WTC11 (cell line): Measurements from ENCODE around the gene PRRX1. TPM values are rescaled to one million over a fixed set of nuclear protein-coding genes. Genes with fewer than 3 reads are reported as not detected.

Source experiments
- ATAC-seq: fragments of 200-7000 bp; cut with Tn5 transposase; 2 replicates; pipeline ENCODE4 v1.10.0; 2021; ENCODE audit warnings: mild to moderate bottlenecking, moderate library complexity
- CTCF ChIA-PET: fragments of 300-600 bp; sonication (Branson Sonifier 250); formaldehyde crosslinking; loops from one replicate; lab custom pipeline; 2021; ENCODE audit warnings: antibody characterized with exemption; lab: Charles Lee
- POLR2A ChIA-PET: fragments of 350-600 bp; sonication (Branson Sonifier 250); formaldehyde crosslinking; loops from one replicate; lab custom pipeline; 2021; ENCODE audit warnings: antibody characterized with exemption; lab: Charles Lee
- DNase-seq: peaks from one replicate; pipeline ENCODE4 v3.0.0; 2021; ENCODE audit warnings: low spot score
- H3K27ac Mint-ChIP-seq: 2 replicates; pipeline ENCODE4 v1.8.0; 2021; ENCODE audit warnings: mixed read lengths
- H3K27me3 Mint-ChIP-seq: 2 replicates; pipeline ENCODE4 v1.8.0; 2021; ENCODE audit warnings: low read depth, mild to moderate bottlenecking, moderate library complexity, mixed read lengths
- H3K36me3 Mint-ChIP-seq: 2 replicates; pipeline ENCODE4 v1.8.0; 2021; ENCODE audit warnings: mixed read lengths
- H3K4me1 Mint-ChIP-seq: 2 replicates; pipeline ENCODE4 v1.8.0; 2022; ENCODE audit warnings: mixed read lengths
- H3K4me3 Mint-ChIP-seq: 2 replicates; pipeline ENCODE4 v1.8.0; 2021; ENCODE audit warnings: mild to moderate bottlenecking, moderate library complexity, mixed read lengths
- H3K9me3 Mint-ChIP-seq: 2 replicates; pipeline ENCODE4 v1.8.0; 2021; ENCODE audit warnings: mixed read lengths
- CREM ChIP-seq: sonication (generic); formaldehyde crosslinking; IDR thresholded peaks from 2 replicates; pipeline ENCODE4 v1.8.1; 2022; ENCODE audit warnings: mild to moderate bottlenecking, missing genetic modification reagents, moderate library complexity
- ESRRA ChIP-seq: sonication (generic); formaldehyde crosslinking; IDR thresholded peaks from 2 replicates; pipeline ENCODE4 v1.8.1; 2022; ENCODE audit warnings: mild to moderate bottlenecking, missing genetic modification reagents, borderline replicate concordance
- FOXK1 ChIP-seq: sonication (generic); formaldehyde crosslinking; IDR thresholded peaks from 2 replicates; pipeline ENCODE4 v1.8.0; 2022; ENCODE audit warnings: mild to moderate bottlenecking, moderate library complexity, missing genetic modification reagents
- JUN ChIP-seq: sonication (generic); formaldehyde crosslinking; IDR thresholded peaks from 2 replicates; pipeline ENCODE4 v1.8.0; 2023; ENCODE audit warnings: mild to moderate bottlenecking, missing genetic modification reagents
- MXD4 ChIP-seq: fragments of 250-450 bp; sonication (Bioruptor Pico); IDR thresholded peaks from 2 replicates; pipeline ENCODE4 v1.8.0; 2021; ENCODE audit warnings: mild to moderate bottlenecking, moderate library complexity, borderline replicate concordance
- NR1H2 ChIP-seq: sonication (generic); formaldehyde crosslinking; IDR thresholded peaks from 2 replicates; pipeline ENCODE4 v1.9.0; 2021; ENCODE audit warnings: mild to moderate bottlenecking, moderate library complexity, missing genetic modification reagents
- NR2C2 ChIP-seq: sonication (generic); formaldehyde crosslinking; IDR thresholded peaks from 2 replicates; pipeline ENCODE4 v1.8.0; 2022; ENCODE audit warnings: mild to moderate bottlenecking, missing genetic modification reagents
- NR3C1 ChIP-seq: sonication (generic); formaldehyde crosslinking; conservative IDR thresholded peaks from 2 replicates; pipeline ENCODE4 v1.8.1; 2023; ENCODE audit warnings: low read depth, mild to moderate bottlenecking, missing genetic modification reagents
- OVOL2 ChIP-seq: fragments of 250-450 bp; sonication (Bioruptor Pico); IDR thresholded peaks from 2 replicates; pipeline ENCODE4 v1.9.0; 2021; ENCODE audit warnings: mild to moderate bottlenecking, borderline replicate concordance
- RORB ChIP-seq: fragments of 250-450 bp; sonication (Bioruptor Pico); IDR thresholded peaks from 2 replicates; pipeline ENCODE4 v1.9.0; 2021; ENCODE audit warnings: mild to moderate bottlenecking
- SMAD3 ChIP-seq: sonication (generic); formaldehyde crosslinking; IDR thresholded peaks from 2 replicates; pipeline ENCODE4 v1.8.0; 2022; ENCODE audit warnings: missing genetic modification reagents, mild to moderate bottlenecking, borderline replicate concordance
- SMAD4 ChIP-seq: sonication (generic); formaldehyde crosslinking; IDR thresholded peaks from 2 replicates; pipeline ENCODE4 v1.8.0; 2022; ENCODE audit warnings: mild to moderate bottlenecking, missing genetic modification reagents
- SP1 ChIP-seq: sonication (generic); formaldehyde crosslinking; conservative IDR thresholded peaks from 2 replicates; pipeline ENCODE4 v1.8.1; 2022; ENCODE audit warnings: missing genetic modification reagents
- TEAD1 ChIP-seq: sonication (generic); formaldehyde crosslinking; IDR thresholded peaks from 2 replicates; pipeline ENCODE4 v1.8.0; 2022; ENCODE audit warnings: mild to moderate bottlenecking, missing genetic modification reagents
- TEAD4 ChIP-seq: sonication (generic); formaldehyde crosslinking; IDR thresholded peaks from 2 replicates; pipeline ENCODE4 v1.8.0; 2022; ENCODE audit warnings: mild to moderate bottlenecking, missing genetic modification reagents
- ZNF232 ChIP-seq: sonication (generic); formaldehyde crosslinking; IDR thresholded peaks from 2 replicates; pipeline ENCODE4 v1.8.0; 2022; ENCODE audit warnings: mild to moderate bottlenecking, missing genetic modification reagents
- ZNF263 ChIP-seq: sonication (generic); formaldehyde crosslinking; IDR thresholded peaks from 2 replicates; pipeline ENCODE4 v1.8.1; 2022; ENCODE audit warnings: low read depth, mild to moderate bottlenecking, moderate library complexity, missing genetic modification reagents
- total RNA-seq: library from RNA; stranded (reverse); gene quantifications from 3 replicates; pipeline ENCODE4 v1.2.3, GENCODE V29; 2021
- TF ChIP-seq, protein P1 (sequence below): fragments of 250-450 bp; sonication (Bioruptor Pico); IDR thresholded peaks from 2 replicates; pipeline ENCODE4 v2.1.2; 2022; ENCODE audit warnings: mild to moderate bottlenecking, moderate library complexity
- TF ChIP-seq, protein P2 (sequence below): sonication (generic); formaldehyde crosslinking; IDR thresholded peaks from 2 replicates; pipeline ENCODE4 v1.8.1; 2023; ENCODE audit warnings: mild to moderate bottlenecking, missing genetic modification reagents, moderate library complexity
- TF ChIP-seq, protein P3 (sequence below): sonication (generic); formaldehyde crosslinking; IDR thresholded peaks from 2 replicates; pipeline ENCODE4 v1.8.1; 2023; ENCODE audit warnings: mild to moderate bottlenecking, missing genetic modification reagents, moderate library complexity
- TF ChIP-seq, protein P4 (sequence below): fragments of 250-450 bp; sonication (Bioruptor Pico); IDR thresholded peaks from 2 replicates; pipeline ENCODE4 v1.9.0; 2021; ENCODE audit warnings: mild to moderate bottlenecking
- TF ChIP-seq, protein P5 (sequence below): sonication (generic); formaldehyde crosslinking; IDR thresholded peaks from 2 replicates; pipeline ENCODE4 v1.8.1; 2022; ENCODE audit warnings: low read depth, missing genetic modification reagents, borderline replicate concordance
- TF ChIP-seq, protein P6 (sequence below): sonication (generic); formaldehyde crosslinking; IDR thresholded peaks from 2 replicates; pipeline ENCODE4 v1.8.0; 2022; ENCODE audit warnings: mild to moderate bottlenecking, missing genetic modification reagents
- TF ChIP-seq, protein P7 (sequence below): sonication (generic); formaldehyde crosslinking; IDR thresholded peaks from 2 replicates; pipeline ENCODE4 v1.8.0; 2022; ENCODE audit warnings: mild to moderate bottlenecking, missing genetic modification reagents
- TF ChIP-seq, protein P8 (sequence below): sonication (generic); formaldehyde crosslinking; IDR thresholded peaks from 2 replicates; pipeline ENCODE4 v1.8.1; 2023; ENCODE audit warnings: mild to moderate bottlenecking, missing genetic modification reagents

The PRRX1 gene
- total RNA-seq, 1 experiment from 2014 or later: 0.31 TPM

DNA sequence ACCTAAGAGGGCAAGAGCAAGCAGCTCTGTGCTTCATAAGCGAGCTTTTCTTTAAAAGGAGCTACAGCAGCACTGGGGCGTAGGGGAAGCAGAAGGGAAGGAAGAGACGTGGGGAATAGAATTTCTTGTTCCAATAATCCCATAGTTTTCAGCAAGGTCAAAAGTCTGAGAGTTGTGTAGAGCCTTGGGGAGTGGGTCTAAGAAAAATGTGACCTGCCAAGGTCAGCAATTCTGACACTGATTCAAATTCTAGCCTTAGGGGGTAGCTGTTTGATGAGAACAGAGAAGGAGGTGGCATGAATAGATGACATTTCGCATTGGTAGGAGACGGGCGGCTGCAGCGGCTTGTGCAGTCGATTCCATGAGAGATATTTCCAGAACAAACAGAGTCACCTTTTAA lies 22.4 kb downstream of the PRRX1 start (continued):
- TF ChIP-seq NR1H2 (CRISPR knock-in tag): no peak
- TF ChIP-seq, protein P1, sequence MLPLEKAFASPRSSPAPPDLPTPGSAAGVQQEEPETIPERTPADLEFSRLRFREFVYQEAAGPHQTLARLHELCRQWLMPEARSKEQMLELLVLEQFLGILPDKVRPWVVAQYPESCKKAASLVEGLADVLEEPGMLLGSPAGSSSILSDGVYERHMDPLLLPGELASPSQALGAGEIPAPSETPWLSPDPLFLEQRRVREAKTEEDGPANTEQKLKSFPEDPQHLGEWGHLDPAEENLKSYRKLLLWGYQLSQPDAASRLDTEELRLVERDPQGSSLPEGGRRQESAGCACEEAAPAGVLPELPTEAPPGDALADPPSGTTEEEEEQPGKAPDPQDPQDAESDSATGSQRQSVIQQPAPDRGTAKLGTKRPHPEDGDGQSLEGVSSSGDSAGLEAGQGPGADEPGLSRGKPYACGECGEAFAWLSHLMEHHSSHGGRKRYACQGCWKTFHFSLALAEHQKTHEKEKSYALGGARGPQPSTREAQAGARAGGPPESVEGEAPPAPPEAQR (CRISPR knock-in tag): no peak
- no peak for TF ChIP-seq NR3C1 (CRISPR knock-in tag)
- TF ChIP-seq RORB: no peak
- TF ChIP-seq, protein P2, sequence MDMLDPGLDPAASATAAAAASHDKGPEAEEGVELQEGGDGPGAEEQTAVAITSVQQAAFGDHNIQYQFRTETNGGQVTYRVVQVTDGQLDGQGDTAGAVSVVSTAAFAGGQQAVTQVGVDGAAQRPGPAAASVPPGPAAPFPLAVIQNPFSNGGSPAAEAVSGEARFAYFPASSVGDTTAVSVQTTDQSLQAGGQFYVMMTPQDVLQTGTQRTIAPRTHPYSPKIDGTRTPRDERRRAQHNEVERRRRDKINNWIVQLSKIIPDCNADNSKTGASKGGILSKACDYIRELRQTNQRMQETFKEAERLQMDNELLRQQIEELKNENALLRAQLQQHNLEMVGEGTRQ (CRISPR knock-in tag): no peak
- TF ChIP-seq, protein P3, sequence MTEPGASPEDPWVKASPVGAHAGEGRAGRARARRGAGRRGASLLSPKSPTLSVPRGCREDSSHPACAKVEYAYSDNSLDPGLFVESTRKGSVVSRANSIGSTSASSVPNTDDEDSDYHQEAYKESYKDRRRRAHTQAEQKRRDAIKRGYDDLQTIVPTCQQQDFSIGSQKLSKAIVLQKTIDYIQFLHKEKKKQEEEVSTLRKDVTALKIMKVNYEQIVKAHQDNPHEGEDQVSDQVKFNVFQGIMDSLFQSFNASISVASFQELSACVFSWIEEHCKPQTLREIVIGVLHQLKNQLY (CRISPR knock-in tag): no peak
- TF ChIP-seq, protein P4, sequence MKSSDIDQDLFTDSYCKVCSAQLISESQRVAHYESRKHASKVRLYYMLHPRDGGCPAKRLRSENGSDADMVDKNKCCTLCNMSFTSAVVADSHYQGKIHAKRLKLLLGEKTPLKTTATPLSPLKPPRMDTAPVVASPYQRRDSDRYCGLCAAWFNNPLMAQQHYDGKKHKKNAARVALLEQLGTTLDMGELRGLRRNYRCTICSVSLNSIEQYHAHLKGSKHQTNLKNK: no peak
- TF ChIP-seq MXD4 (CRISPR knock-in tag): no peak
- no peak for TF ChIP-seq TEAD4
- no peak for TF ChIP-seq TEAD1
- TF ChIP-seq SP1: no peak
- TF ChIP-seq, all 79 proteins: peak for 0

DNA sequence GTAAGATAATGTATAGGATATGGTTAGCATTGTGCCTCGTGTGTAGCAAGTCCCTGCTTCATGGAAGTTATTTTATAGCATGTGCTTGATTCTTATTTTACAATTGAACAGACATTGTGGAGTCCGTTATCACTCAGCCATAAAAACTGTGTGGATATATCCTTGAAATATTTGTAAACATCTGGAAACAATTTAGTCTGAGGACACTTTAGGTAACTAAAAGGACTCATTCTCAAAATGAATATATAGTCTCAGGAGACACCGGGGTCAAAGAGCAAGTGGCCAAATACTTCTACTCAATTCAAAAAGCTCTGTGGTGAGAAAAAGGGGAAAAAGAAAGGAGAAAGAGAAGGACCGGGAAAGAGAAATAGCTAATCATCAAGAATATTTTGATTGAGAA lies 23.7 kb downstream of the PRRX1 start:
- peaks cover 4% of the 10 kb centered on the region; the same call in 1 of the 2 replicates for H3K27me3 Mint-ChIP-seq
- H3K36me3 Mint-ChIP-seq: no peaks in the 10 kb centered on the region
- DNase-seq (no peak), ATAC-seq (no peak)
- 0 out of 2 replicates have a peak, but pooled peaks cover 3% of the 10 kb centered on the region for H3K4me1 Mint-ChIP-seq
- POLR2A ChIA-PET: no interaction called here
- no peak overlapping the region for H3K4me3 Mint-ChIP-seq
- TF ChIP-seq SMAD3 (CRISPR knock-in tag) (no peak), RORB (no peak), NR1H2 (CRISPR knock-in tag) (no peak), NR2C2 (CRISPR knock-in tag) (no peak), OVOL2 (CRISPR knock-in tag) (no peak), FOXK1 (CRISPR knock-in tag) (no peak), ZNF232 (no peak), ZNF263 (no peak), ESRRA (CRISPR knock-in tag) (no peak)
- TF ChIP-seq, protein P5, sequence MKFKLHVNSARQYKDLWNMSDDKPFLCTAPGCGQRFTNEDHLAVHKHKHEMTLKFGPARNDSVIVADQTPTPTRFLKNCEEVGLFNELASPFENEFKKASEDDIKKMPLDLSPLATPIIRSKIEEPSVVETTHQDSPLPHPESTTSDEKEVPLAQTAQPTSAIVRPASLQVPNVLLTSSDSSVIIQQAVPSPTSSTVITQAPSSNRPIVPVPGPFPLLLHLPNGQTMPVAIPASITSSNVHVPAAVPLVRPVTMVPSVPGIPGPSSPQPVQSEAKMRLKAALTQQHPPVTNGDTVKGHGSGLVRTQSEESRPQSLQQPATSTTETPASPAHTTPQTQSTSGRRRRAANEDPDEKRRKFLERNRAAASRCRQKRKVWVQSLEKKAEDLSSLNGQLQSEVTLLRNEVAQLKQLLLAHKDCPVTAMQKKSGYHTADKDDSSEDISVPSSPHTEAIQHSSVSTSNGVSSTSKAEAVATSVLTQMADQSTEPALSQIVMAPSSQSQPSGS (CRISPR knock-in tag): no peak
- TF ChIP-seq, protein P6, sequence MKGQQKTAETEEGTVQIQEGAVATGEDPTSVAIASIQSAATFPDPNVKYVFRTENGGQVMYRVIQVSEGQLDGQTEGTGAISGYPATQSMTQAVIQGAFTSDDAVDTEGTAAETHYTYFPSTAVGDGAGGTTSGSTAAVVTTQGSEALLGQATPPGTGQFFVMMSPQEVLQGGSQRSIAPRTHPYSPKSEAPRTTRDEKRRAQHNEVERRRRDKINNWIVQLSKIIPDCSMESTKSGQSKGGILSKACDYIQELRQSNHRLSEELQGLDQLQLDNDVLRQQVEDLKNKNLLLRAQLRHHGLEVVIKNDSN: no peak
- TF ChIP-seq, all 79 proteins: peak for 0
- Mint-ChIP-seq H3K27ac (no peak overlapping the region), H3K9me3 (peaks cover 3% of the 10 kb centered on the region)
- CTCF ChIA-PET: interaction anchor here (0.8 to 4.6 kb wide), 3 partner anchors 10 to 241 kb away, joined by 4 to 60 read pairs (median 5); no protein-coding TSS in a partner anchor

DNA sequence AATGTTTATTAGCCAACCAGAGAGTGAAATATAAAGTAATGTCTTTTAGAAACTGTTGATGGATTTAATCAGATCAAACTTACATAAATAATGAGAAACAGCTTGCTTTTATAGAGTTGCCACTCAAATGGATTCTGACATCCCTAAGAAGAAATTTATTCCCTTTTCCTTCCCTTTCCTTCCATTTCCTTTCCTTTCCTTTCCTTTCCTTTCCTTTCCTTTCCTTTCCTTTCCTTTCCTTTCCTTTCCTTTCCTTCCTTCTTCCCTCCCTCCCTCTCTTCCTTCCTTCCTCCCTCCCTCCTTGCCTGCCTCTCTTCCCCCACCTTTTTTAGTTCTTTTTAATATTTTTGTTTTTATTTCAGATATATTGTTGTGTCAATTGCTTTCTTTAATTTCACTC lies 27.3 kb downstream of the PRRX1 start:
- ATAC-seq (no peak), DNase-seq (no peak)
- H3K36me3 Mint-ChIP-seq: no peaks in the 10 kb centered on the region
- no peak overlapping the region for H3K27ac Mint-ChIP-seq
- ChIA-PET POLR2A (no interaction called here), CTCF (interaction anchor here (4.6 kb wide), 1 partner anchor 238 kb away, joined by 60 read pairs; no protein-coding TSS in a partner anchor)
- H3K4me3 Mint-ChIP-seq: no peak overlapping the region
- H3K4me1 Mint-ChIP-seq: 0 out of 2 replicates have a peak, but pooled peaks cover 2% of the 10 kb centered on the region
- H3K9me3 Mint-ChIP-seq: no peaks in the 10 kb centered on the region
- H3K27me3 Mint-ChIP-seq: no peaks in the 10 kb centered on the region; the same call in 1 of the 2 replicates
- TF ChIP-seq CREM (CRISPR knock-in tag) (no peak), SMAD4 (CRISPR knock-in tag) (no peak), JUN (no peak)
- TF ChIP-seq, protein P2 (CRISPR knock-in tag): no peak
- TF ChIP-seq, protein P7, sequence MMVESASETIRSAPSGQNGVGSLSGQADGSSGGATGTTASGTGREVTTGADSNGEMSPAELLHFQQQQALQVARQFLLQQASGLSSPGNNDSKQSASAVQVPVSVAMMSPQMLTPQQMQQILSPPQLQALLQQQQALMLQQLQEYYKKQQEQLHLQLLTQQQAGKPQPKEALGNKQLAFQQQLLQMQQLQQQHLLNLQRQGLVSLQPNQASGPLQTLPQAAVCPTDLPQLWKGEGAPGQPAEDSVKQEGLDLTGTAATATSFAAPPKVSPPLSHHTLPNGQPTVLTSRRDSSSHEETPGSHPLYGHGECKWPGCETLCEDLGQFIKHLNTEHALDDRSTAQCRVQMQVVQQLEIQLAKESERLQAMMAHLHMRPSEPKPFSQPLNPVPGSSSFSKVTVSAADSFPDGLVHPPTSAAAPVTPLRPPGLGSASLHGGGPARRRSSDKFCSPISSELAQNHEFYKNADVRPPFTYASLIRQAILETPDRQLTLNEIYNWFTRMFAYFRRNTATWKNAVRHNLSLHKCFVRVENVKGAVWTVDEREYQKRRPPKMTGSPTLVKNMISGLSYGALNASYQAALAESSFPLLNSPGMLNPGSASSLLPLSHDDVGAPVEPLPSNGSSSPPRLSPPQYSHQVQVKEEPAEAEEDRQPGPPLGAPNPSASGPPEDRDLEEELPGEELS (CRISPR knock-in tag): no peak
- TF ChIP-seq, protein P8, sequence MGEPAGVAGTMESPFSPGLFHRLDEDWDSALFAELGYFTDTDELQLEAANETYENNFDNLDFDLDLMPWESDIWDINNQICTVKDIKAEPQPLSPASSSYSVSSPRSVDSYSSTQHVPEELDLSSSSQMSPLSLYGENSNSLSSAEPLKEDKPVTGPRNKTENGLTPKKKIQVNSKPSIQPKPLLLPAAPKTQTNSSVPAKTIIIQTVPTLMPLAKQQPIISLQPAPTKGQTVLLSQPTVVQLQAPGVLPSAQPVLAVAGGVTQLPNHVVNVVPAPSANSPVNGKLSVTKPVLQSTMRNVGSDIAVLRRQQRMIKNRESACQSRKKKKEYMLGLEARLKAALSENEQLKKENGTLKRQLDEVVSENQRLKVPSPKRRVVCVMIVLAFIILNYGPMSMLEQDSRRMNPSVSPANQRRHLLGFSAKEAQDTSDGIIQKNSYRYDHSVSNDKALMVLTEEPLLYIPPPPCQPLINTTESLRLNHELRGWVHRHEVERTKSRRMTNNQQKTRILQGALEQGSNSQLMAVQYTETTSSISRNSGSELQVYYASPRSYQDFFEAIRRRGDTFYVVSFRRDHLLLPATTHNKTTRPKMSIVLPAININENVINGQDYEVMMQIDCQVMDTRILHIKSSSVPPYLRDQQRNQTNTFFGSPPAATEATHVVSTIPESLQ (CRISPR knock-in tag): no peak
